Mucosa of descending colon (tissue), 3 donors: Measurements from ENCODE around the gene TBX1. TPM values are rescaled to one million over a fixed set of nuclear protein-coding genes. Genes with fewer than 3 reads are reported as not detected.
A peak's percentile ranks its signal among the peaks of the same experiment; 100 is the strongest.

Source experiments
- ATAC-seq: fragments of 200-7000 bp; cut with Tn5 transposase; one replicate; pipeline ENCODE4 v1.9.1; 2020; ENCODE audit warnings: mild to moderate bottlenecking, moderate library complexity
- DNase-seq, 3 donors: peaks; one replicate each; pipeline ENCODE4 v3.0.0-alpha.2; 2020
- H3K36me3 ChIP-seq: fragments of 200-600 bp; one replicate; pipeline ENCODE4 v1.8.0; 2021; ENCODE audit warnings: low read depth, mild to moderate bottlenecking
- H3K4me1 ChIP-seq: fragments of 200-600 bp; one replicate; pipeline ENCODE4 v1.8.0; 2021; ENCODE audit warnings: low read depth, mild to moderate bottlenecking
- H3K4me3 ChIP-seq: fragments of 200-600 bp; one replicate; pipeline ENCODE4 v1.8.0; 2021; ENCODE audit warnings: mild to moderate bottlenecking
- H3K9me3 ChIP-seq: fragments of 200-600 bp; one replicate; pipeline ENCODE4 v1.8.0; 2021; ENCODE audit warnings: mild to moderate bottlenecking
- CTCF ChIP-seq: fragments of 200-600 bp; IDR thresholded peaks from one replicate; pipeline ENCODE4 v1.8.0; 2022; ENCODE audit warnings: antibody characterized with exemption, mild to moderate bottlenecking
- intact Hi-C, 2 donors: fragments of 100-400 bp; cut with DNase I in 1 of 2; cut with micrococcal nuclease in 1 of 2; formaldehyde crosslinking; loops; one replicate each; pipeline versions ENCODE4 v1.11.0 to v1.11.1; 2022; cut with DNase I, micrococcal nuclease
- total RNA-seq, 3 donors: library from RNA; stranded (reverse); fragmentation: NEBNext Ultra II Directional in 2 of 3; extraction: Animal tissue kit (Norgen Biotek cat#: 25700) in 2 of 3; gene quantifications; one replicate each; pipeline versions ENCODE4 v1.2.1 to v1.2.4, GENCODE V29; 2021 to 2023
- donor health status: DM: no; HTN: no; CAD: no; lungs with moderate emphysema.
- donor health status: DM: no; HTN: no; CAD: no.
- donor health status: DM: no; HTN: yes; CAD: no.

Gene TBX1
- total RNA-seq, 3 donors from 2014 or later: 0.90 to 4.1 (median 2.9) TPM

DNA sequence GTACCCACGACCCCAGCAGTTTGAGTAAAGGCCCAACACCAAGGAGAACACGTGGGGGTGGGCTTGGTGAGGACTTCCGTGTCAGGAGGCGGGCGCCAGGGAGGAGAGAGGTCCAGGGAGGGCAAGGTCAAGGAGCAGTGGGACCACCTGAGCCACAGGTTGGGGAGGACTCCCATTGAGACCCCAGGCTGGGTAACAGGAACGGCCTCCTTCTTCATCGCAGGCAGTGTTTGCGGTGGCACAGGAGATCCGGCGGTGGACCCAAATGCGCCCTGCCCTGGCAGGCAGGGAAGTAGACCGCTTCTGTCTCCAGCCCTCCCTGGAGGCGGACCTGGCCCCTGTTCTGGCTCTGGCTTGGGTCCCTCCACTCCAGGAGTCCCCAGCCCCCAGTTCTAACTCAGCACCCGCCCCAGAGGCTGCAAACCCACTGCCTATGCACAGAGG is 5.9 kb upstream of the TBX1 start:
- Histone ChIP-seq H3K9me3 (no peaks in the 10 kb centered on the region), H3K4me3 (no peak overlapping the region), H3K36me3 (no peaks in the 10 kb centered on the region), H3K4me1 (peaks cover 7% of the 10 kb centered on the region)
- DNase-seq (no peak), ATAC-seq (no peak)
- intact Hi-C loops: no loop called here
- no peak for TF ChIP-seq CTCF

DNA sequence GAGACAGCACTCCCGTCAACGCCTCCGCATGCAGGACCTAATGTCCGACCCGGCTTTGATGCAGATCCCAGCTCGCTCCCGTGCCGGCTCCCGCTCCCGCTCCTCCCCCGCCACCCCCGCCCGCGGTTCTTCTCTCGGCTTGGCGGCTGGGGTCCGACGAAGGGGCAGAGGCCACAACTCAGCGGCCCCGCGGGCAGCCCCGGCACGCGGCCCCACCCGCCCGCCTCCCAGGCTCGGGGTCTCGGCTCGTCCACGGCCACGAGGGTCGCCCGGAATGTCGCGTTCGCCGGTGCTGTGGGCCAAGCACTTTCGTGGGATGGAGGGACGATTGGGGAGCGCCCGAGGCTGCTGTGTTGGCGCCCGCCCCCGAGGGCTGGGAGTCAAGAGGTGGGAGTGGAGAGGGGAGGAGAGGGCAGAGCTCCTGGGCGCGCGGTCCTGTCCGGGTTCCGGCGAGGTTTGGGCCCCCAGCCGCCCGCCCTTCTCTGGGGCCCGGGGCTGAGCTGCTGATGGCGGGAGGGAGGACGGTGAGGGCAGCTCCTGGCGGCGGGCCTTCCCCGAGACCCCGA is 5.3 kb upstream of the TBX1 start:
- no peak for DNase-seq
- no peak overlapping the region for H3K4me3 ChIP-seq
- H3K4me1 ChIP-seq: peaks cover 7% of the 10 kb centered on the region
- no peaks in the 10 kb centered on the region for H3K36me3 ChIP-seq
- intact Hi-C loops: no loop called here
- no peak for ATAC-seq
- H3K9me3 ChIP-seq: no peaks in the 10 kb centered on the region
- no peak for TF ChIP-seq CTCF

DNA sequence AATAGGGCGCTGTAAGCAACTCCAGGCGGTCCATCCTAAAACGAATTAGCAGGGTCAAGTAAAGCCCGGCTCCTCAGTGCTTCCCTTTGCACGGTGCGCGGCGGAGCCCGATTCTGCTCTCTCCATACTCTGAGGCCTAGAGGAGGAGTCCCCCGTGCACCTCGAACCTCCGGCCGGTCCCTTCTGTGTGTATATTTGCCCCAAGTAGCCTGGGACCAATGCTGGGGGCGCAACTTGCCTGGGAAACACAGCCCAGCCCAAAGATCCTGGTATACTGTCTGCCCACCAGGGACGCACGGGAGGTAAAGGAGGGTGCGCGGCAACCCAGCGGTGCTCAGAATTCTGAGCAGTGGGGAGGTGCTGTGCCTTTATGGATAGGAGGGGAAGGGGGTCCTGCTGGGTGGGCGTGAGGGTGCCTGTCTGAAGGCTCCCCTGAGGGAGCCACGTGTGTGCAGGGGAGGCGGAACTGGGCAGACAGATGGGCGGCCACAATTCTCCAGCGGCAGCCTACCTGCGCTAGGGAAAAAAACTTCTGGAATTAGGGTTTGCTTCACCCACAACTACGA is 4.8 kb upstream of the TBX1 start:
- TF ChIP-seq CTCF: no peak
- peaks cover 7% of the 10 kb centered on the region for H3K4me1 ChIP-seq
- intact Hi-C loops: no loop called here
- ATAC-seq (no peak), DNase-seq (no peak)
- no peak overlapping the region for H3K4me3 ChIP-seq
- H3K9me3 ChIP-seq: no peaks in the 10 kb centered on the region
- no peaks in the 10 kb centered on the region for H3K36me3 ChIP-seq

- peak; percentile 16 for TF ChIP-seq CTCF
- ATAC-seq (peak; percentile 80), DNase-seq (peak in 2 of 3 donors; percentile 62 to 78)
- no peak overlapping the region for H3K4me3 ChIP-seq
- intact Hi-C loops: no loop called here
- no peaks in the 10 kb centered on the region for H3K9me3 ChIP-seq
- H3K4me1 ChIP-seq: peaks cover 7% of the 10 kb centered on the region
- H3K36me3 ChIP-seq: no peaks in the 10 kb centered on the region
Measured at GRCh38 chr22:19756288-19757128, 4.1 kb upstream of the TBX1 start.

DNA sequence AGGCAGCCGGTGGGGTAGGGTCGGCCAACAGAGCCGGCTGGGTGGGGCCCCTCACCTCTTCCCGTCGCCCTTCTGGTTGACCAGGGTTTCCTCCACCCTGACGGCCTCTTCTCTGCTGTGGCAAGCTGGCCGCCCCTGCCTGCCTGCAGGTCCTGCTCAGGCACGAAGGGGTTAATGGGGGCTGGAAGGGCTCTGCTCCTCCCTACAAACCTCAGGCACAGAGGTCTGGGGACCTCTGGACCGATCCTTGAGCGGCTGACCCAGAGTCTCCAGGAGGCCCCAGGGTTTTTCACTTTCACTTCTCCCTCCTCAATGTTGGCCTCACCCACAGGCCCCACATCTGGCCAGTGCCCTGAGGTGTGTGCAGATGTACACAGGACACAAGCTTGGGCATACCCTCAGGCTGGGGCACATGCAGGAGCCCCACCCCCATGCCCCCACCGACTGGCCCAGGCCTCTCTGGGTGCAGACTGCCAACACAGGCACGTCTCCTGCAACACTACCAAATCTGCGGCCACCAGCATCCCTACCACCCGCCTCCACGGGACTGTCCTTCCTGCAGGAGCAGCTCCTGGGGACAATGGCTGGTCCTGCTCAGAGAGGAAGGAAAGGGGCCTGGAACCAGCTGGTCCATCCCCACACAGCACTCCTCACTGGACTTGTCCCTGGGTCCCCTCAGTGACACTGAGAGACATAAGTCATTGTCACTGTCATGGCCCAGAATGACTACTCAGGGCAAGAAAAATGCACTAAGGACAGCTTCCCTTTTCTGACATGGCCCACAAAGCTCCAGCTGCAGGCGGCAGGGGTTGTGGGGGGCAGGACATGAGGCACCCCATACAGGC is 3.2 kb upstream of the TBX1 start:
- DNase-seq (peak in 1 of 3 donors; percentile 14), ATAC-seq (peak; percentile 45)
- Histone ChIP-seq H3K9me3 (no peaks in the 10 kb centered on the region), H3K4me3 (no peak overlapping the region), H3K4me1 (peaks cover 7% of the 10 kb centered on the region), H3K36me3 (no peaks in the 10 kb centered on the region)
- intact Hi-C loops: no loop called here
- TF ChIP-seq CTCF: no peak
